H1 (cell line): ENCODE data around the gene F7. TPM values are rescaled to one million over a fixed set of nuclear protein-coding genes. Genes with fewer than 3 reads are reported as not detected.

Experiments used
- CEBPB ChIP-seq: IDR thresholded peaks from 2 replicates; pipeline ENCODE4 v1.6.1; 2012; ENCODE audit warnings: low read depth, low read length
- EZH2 ChIP-seq: fragments of 200-600 bp; sonication (generic); IDR thresholded peaks from 2 replicates; pipeline ENCODE4 v1.7.1; 2012; ENCODE audit warnings: low read depth, mild to moderate bottlenecking, moderate library complexity, low read length, inconsistent platforms; ENCODE audit not compliant: severe bottlenecking
- KDM1A ChIP-seq: fragments of 200-600, 300-600 bp; sonication (generic); IDR thresholded peaks from 2 replicates; pipeline ENCODE4 v1.7.1; 2016; ENCODE audit warnings: mild to moderate bottlenecking, low read length, borderline replicate concordance
- polyA plus RNA-seq, 7 experiments: library from polyadenylated mRNA; depleted of rRNA in 3 of 7; stranded (reverse) in 5 of 7; unstranded in 2 of 7; fragments of >200 nt in 5 of 7; fragments of 200-250 nt in 2 of 7; gene quantifications; 1 replicate in 5 of 7; 2 replicates in 1 of 7; 4 replicates in 1 of 7; pipeline versions ENCODE4 v1.2.1 to v1.2.3, GENCODE V29; 2011 to 2013; ENCODE audit warnings: missing spikeins in 2 of 7, mixed read lengths in 2 of 7
- total RNA-seq: library from RNA; stranded (reverse); fragmentation: NEBNext Ultra II Directional; extraction: Animal tissue kit (Norgen Biotek cat#: 25700); gene quantifications from 2 replicates; pipeline ENCODE4 v1.2.1, GENCODE V29; 2021
- TF ChIP-seq, protein P1 (sequence below): fragments of 300-600 bp; sonication (generic); IDR thresholded peaks from 2 replicates; pipeline ENCODE4 v1.7.1; 2012; ENCODE audit warnings: low read length, moderate library complexity, mild to moderate bottlenecking, inconsistent platforms; ENCODE audit not compliant: insufficient replicate concordance
- TF ChIP-seq, protein P2 (sequence below): IDR thresholded peaks from 2 replicates; pipeline ENCODE4 v1.6.1; 2011; ENCODE audit warnings: low read length, improper control_type of control experiment
- TF ChIP-seq, protein P3 (sequence below): IDR thresholded peaks from 2 replicates; pipeline ENCODE4 v1.6.1; 2011; ENCODE audit warnings: low read depth, mild to moderate bottlenecking, low read length; ENCODE audit not compliant: insufficient read depth
- TF ChIP-seq, protein P4 (sequence below): IDR thresholded peaks from 2 replicates; pipeline ENCODE4 v1.6.1; 2012; ENCODE audit warnings: inconsistent platforms

Gene F7
- total and polyA plus RNA-seq, 2 of the 8 experiments (the other 6 are each of a cell fraction or from before 2014, with no cell fraction given): 0.43 to 0.98 TPM

DNA sequence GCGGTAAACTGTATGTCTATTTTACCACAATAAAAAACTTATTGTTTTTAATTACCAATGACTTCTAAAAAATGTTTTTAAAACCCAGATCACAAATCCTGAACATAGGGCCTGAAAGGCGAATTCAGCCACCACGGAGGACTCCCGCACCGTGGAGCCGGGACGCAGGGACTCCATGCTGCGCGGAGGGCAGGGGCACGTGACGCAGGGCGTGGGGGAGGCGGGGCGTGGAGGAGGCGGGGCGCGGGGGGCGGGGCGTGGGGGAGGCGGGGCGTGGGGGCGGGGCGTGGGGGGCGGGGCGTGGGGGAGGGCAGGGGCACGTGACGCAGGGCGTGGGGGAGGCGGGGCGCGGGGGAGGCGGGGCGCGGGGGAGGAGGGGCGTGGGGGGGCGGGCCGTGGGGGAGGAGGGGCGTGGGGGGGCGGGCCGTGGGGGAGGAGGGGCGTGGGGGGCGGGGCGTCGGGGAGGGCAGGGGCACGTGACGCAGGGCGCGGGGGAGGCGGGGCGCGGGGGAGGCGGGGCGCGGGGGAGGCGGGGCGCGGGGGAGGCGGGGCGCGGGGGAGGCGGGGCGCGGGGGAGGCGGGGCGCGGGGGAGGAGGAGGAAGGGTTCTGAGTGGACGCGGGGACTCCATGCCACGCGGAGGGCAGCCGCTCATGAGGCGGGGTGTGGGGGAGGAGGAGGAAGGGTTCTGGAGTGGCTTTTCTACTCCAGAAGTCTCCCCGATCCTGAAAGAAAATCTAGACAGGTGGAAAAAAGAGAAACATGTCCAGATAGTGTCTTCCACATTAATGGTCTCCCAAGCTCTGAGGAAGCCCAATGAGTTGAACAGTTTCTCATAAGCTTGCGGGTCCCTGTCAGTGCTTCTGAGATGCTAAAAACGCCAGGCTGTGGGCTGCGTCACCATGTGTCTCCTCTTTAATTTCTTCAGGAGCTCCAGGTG lies 48.5 kb downstream of the F7 start (continued):
- TF ChIP-seq, protein P1, sequence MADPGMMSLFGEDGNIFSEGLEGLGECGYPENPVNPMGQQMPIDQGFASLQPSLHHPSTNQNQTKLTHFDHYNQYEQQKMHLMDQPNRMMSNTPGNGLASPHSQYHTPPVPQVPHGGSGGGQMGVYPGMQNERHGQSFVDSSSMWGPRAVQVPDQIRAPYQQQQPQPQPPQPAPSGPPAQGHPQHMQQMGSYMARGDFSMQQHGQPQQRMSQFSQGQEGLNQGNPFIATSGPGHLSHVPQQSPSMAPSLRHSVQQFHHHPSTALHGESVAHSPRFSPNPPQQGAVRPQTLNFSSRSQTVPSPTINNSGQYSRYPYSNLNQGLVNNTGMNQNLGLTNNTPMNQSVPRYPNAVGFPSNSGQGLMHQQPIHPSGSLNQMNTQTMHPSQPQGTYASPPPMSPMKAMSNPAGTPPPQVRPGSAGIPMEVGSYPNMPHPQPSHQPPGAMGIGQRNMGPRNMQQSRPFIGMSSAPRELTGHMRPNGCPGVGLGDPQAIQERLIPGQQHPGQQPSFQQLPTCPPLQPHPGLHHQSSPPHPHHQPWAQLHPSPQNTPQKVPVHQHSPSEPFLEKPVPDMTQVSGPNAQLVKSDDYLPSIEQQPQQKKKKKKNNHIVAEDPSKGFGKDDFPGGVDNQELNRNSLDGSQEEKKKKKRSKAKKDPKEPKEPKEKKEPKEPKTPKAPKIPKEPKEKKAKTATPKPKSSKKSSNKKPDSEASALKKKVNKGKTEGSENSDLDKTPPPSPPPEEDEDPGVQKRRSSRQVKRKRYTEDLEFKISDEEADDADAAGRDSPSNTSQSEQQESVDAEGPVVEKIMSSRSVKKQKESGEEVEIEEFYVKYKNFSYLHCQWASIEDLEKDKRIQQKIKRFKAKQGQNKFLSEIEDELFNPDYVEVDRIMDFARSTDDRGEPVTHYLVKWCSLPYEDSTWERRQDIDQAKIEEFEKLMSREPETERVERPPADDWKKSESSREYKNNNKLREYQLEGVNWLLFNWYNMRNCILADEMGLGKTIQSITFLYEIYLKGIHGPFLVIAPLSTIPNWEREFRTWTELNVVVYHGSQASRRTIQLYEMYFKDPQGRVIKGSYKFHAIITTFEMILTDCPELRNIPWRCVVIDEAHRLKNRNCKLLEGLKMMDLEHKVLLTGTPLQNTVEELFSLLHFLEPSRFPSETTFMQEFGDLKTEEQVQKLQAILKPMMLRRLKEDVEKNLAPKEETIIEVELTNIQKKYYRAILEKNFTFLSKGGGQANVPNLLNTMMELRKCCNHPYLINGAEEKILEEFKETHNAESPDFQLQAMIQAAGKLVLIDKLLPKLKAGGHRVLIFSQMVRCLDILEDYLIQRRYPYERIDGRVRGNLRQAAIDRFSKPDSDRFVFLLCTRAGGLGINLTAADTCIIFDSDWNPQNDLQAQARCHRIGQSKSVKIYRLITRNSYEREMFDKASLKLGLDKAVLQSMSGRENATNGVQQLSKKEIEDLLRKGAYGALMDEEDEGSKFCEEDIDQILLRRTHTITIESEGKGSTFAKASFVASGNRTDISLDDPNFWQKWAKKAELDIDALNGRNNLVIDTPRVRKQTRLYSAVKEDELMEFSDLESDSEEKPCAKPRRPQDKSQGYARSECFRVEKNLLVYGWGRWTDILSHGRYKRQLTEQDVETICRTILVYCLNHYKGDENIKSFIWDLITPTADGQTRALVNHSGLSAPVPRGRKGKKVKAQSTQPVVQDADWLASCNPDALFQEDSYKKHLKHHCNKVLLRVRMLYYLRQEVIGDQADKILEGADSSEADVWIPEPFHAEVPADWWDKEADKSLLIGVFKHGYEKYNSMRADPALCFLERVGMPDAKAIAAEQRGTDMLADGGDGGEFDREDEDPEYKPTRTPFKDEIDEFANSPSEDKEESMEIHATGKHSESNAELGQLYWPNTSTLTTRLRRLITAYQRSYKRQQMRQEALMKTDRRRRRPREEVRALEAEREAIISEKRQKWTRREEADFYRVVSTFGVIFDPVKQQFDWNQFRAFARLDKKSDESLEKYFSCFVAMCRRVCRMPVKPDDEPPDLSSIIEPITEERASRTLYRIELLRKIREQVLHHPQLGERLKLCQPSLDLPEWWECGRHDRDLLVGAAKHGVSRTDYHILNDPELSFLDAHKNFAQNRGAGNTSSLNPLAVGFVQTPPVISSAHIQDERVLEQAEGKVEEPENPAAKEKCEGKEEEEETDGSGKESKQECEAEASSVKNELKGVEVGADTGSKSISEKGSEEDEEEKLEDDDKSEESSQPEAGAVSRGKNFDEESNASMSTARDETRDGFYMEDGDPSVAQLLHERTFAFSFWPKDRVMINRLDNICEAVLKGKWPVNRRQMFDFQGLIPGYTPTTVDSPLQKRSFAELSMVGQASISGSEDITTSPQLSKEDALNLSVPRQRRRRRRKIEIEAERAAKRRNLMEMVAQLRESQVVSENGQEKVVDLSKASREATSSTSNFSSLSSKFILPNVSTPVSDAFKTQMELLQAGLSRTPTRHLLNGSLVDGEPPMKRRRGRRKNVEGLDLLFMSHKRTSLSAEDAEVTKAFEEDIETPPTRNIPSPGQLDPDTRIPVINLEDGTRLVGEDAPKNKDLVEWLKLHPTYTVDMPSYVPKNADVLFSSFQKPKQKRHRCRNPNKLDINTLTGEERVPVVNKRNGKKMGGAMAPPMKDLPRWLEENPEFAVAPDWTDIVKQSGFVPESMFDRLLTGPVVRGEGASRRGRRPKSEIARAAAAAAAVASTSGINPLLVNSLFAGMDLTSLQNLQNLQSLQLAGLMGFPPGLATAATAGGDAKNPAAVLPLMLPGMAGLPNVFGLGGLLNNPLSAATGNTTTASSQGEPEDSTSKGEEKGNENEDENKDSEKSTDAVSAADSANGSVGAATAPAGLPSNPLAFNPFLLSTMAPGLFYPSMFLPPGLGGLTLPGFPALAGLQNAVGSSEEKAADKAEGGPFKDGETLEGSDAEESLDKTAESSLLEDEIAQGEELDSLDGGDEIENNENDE: no peak
- TF ChIP-seq, protein P2, sequence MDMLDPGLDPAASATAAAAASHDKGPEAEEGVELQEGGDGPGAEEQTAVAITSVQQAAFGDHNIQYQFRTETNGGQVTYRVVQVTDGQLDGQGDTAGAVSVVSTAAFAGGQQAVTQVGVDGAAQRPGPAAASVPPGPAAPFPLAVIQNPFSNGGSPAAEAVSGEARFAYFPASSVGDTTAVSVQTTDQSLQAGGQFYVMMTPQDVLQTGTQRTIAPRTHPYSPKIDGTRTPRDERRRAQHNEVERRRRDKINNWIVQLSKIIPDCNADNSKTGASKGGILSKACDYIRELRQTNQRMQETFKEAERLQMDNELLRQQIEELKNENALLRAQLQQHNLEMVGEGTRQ: peak; percentile 79
- TF ChIP-seq, protein P3, sequence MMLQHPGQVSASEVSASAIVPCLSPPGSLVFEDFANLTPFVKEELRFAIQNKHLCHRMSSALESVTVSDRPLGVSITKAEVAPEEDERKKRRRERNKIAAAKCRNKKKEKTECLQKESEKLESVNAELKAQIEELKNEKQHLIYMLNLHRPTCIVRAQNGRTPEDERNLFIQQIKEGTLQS: peak; percentile 75
- TF ChIP-seq, protein P4, sequence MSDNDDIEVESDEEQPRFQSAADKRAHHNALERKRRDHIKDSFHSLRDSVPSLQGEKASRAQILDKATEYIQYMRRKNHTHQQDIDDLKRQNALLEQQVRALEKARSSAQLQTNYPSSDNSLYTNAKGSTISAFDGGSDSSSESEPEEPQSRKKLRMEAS: peak; percentile 20; the same call in 1 of the 2 replicates
- TF ChIP-seq CEBPB: no peak
- TF ChIP-seq EZH2: no peak
- no peak for TF ChIP-seq KDM1A
